HFF-Myc (cell line): ENCODE data around the gene TUFM.
"Not testable (repeated sequence)": the region's sequence is repeated elsewhere in the genome, so short reads cannot be mapped to it uniquely, and the experiment has no call there.

Experiments used
- DNase-seq: peaks from one replicate; pipeline ENCODE4 v3.0.0-alpha.2; 2011; ENCODE audit warnings: low read depth; ENCODE audit errors: extremely low read depth
- H3K4me3 ChIP-seq: replicated peaks from 2 replicates; pipeline ENCODE4 v1.5.1; 2011; ENCODE audit warnings: low read depth, mild to moderate bottlenecking, control low read depth, low read length
- TF ChIP-seq, protein P1 (sequence below): IDR thresholded peaks from 2 replicates; pipeline ENCODE4 v1.5.1; 2012; ENCODE audit warnings: mild to moderate bottlenecking, low read depth, low read length, control low read depth; ENCODE audit errors: missing control alignments

TUFM gene

DNA sequence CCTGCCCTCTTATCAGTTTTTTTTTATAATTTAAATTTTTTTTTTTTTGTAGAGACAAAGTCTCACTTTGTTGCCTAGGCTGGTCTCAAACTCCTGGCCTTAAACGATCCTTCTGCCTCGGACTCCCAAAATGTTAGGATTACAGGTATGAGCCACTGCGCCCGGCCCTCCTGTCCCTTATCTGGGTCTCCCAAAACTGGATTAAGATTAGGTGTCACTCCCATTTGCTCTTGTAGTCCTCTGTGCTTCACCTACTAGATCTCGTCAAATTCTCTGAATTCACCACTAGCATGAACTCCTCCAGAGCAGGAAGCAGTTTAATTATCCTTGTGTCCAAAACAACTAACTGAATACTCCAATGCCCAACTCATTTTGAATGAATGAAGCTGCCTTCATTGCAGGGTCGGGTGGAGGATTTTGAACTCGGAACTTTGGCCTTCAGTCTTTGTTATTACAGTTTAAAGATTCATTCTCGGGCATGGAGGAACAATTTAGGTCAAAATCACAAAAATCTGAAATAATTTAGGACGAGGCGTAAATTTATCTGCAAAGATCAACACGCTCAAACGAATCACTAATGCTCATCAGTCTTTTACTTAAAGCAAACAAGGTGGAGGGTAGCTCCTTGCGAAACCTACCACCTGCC, 24.2 kb downstream of the TUFM start:
- TF ChIP-seq, protein P1, sequence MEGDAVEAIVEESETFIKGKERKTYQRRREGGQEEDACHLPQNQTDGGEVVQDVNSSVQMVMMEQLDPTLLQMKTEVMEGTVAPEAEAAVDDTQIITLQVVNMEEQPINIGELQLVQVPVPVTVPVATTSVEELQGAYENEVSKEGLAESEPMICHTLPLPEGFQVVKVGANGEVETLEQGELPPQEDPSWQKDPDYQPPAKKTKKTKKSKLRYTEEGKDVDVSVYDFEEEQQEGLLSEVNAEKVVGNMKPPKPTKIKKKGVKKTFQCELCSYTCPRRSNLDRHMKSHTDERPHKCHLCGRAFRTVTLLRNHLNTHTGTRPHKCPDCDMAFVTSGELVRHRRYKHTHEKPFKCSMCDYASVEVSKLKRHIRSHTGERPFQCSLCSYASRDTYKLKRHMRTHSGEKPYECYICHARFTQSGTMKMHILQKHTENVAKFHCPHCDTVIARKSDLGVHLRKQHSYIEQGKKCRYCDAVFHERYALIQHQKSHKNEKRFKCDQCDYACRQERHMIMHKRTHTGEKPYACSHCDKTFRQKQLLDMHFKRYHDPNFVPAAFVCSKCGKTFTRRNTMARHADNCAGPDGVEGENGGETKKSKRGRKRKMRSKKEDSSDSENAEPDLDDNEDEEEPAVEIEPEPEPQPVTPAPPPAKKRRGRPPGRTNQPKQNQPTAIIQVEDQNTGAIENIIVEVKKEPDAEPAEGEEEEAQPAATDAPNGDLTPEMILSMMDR: no peak
- DNase-seq: no peak
- H3K4me3 ChIP-seq: peak overlapping the region; percentile 91

DNA sequence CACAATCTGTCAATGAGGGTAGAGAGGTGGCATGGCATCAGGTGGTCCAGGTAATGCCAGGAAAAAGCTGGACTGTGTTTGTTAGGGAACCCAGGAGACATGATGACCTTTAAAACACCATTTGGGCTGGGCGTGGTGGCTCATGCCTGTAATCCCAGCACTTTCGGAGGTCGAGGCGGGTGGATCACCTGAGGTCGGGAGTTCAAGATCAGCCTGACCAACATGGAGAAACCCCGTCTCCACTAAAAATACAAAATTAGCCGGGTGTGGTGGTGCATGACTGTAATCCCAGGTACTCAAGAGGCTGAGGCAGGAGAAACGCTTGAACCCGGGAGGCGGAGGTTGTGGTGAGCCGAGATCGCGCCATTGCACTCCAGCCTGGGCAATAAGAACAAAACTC, 25.6 kb downstream of the TUFM start:
- not testable (repeated sequence) for DNase-seq

DNA sequence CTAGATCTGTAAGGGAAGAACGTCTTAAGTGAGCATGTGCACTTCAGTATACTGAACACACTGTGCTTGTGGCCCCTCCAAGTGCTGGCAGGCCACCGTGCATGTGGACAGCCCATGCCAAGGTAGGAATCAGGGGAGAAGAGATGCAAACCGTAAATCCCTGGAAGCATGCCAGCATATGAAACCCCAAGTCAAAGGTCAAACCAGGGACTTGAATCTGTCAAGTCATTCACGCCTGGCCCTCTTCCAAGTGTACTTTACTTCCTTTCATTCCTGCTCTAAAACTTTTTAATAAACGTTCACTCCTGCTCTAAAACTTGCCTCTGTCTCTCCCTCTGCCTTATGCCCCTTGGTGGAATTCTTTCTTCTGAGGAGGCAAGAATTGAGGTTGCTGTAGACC, 26.1 kb downstream of the TUFM start:
- DNase-seq: no peak
- TF ChIP-seq, protein P1: no peak
- no peak overlapping the region for H3K4me3 ChIP-seq

More for the DNA sequence above, 25.6 kb downstream of the TUFM start:
- not testable (repeated sequence) for H3K4me3 ChIP-seq

DNA sequence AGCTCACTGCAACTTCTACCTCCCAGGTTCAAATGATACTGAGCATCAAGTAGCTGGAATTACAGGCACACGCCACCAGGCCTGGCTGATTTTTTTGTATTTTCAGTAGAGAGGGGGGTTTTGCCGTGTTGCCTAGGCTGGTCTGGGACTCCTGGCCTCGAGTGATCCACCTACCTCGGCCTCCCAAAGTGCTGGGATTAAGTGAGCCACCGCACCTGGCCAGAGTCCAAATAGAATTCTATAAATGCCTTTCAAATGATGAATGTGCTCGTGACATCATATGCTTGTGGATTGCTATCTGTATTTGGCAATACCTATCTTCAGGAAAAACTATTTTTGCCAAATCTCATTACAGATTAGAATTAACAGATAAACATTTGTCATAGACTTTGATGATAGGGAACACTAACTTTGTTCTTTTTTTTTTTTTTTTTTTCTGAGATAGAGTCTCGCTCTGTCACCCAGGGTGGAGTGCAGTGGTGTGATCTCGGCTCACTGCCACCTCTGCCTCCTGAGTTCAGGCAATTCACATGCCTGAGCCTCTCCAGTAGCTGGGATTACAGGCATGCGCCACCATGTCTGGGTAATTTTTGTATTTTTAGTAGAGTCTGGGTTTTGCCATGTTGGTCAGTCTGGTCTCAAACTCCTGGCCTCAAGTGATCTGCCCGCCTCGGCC, 38.6 kb downstream of the TUFM start:
- not testable (repeated sequence) for H3K4me3 ChIP-seq, DNase-seq

DNA sequence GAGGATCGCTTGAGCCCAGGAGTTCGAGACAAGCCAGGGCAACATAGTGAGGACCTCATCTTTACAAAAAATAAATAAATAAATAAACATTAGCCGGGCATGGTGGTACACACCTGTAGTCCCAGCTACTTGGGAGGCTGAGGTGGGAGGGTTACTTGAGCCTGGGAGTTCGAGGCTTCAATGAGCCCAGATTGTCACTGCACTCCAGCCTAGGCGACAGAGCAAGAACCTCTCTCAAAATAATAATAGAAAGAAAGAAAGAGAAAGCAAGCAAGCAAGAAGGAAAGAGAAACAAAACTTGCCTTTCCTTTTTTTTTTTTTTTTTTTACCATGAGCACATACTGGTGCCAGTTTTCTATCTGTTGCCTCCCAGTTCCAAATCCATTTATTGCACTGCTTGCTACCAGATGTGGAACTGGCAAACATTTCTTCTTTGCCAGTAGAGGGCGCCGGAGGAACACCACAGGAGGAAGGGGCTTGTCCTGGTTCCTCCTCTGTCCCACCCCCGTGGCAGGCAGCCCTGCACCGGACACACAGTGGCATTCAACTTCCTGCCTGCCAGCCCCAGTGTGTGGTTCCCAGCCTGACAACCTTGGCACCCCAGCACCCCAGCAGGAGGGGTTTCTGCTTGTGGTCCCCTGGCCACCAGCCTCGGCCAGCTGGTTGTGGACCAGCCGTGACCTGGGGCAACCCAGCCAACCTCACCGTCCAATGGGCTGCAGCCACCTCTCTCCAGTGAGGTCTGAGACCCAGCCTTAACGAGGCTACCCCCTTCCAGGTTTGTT, 43.7 kb downstream of the TUFM start:
- TF ChIP-seq, protein P1: peak; percentile 34
- not testable (repeated sequence) for DNase-seq, H3K4me3 ChIP-seq
